ENCODE data around the gene MTERF1.
"Not testable (repeated sequence)": the region's sequence is repeated elsewhere in the genome, so short reads cannot be mapped to it uniquely, and the experiment has no call there.

The MTERF1 gene

DNA sequence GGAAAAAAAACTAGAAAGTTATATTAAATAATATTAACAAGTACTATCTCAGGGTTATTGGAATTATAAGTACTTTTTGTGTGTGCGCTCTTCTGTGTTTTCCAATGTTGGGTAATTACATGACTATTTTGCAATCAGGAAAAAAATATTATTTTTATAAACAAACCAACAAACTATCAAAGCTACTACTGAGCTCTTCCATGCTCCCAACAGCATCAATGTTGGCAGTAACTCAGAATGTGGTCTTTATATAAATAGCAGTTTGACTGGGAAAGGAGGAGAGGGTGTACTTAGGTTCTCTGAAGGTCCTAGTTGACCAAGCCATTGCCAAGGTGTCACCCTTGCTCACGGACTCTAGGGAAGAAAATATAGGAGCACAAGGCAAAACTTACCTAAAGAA, 15.0 kb downstream of the MTERF1 start:
- H3K4me3 ChIP-seq (ENCODE audit: low read length), result no peak overlapping the region
- no peak for DNase-seq (ENCODE audit: low read depth)
- TF ChIP-seq, protein P1, sequence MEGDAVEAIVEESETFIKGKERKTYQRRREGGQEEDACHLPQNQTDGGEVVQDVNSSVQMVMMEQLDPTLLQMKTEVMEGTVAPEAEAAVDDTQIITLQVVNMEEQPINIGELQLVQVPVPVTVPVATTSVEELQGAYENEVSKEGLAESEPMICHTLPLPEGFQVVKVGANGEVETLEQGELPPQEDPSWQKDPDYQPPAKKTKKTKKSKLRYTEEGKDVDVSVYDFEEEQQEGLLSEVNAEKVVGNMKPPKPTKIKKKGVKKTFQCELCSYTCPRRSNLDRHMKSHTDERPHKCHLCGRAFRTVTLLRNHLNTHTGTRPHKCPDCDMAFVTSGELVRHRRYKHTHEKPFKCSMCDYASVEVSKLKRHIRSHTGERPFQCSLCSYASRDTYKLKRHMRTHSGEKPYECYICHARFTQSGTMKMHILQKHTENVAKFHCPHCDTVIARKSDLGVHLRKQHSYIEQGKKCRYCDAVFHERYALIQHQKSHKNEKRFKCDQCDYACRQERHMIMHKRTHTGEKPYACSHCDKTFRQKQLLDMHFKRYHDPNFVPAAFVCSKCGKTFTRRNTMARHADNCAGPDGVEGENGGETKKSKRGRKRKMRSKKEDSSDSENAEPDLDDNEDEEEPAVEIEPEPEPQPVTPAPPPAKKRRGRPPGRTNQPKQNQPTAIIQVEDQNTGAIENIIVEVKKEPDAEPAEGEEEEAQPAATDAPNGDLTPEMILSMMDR (conservative IDR thresholded peaks at IDR 0.05; ENCODE audit: low read depth, low read length), result no peak

DNA sequence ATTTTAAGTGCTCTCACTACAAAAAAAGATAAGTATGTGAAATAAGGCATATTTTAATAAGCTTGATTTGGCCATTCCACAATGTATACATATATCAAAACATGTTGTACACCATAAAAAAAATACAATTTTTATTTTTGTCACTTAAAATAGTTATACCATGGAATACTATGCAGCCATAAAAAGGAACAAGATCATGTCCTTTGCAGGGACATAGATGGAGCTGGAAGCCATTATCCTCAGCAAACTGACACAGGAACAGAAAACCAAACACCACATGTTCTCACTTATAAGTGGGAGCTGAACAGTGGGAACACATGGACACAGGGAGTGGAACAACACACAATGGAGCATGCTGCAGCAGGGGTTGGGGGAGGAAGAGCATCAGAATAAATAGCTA, 15.9 kb downstream of the MTERF1 start:
- not testable (repeated sequence) for H3K4me3 ChIP-seq (ENCODE audit: low read length); DNase-seq (ENCODE audit: low read depth)

DNA sequence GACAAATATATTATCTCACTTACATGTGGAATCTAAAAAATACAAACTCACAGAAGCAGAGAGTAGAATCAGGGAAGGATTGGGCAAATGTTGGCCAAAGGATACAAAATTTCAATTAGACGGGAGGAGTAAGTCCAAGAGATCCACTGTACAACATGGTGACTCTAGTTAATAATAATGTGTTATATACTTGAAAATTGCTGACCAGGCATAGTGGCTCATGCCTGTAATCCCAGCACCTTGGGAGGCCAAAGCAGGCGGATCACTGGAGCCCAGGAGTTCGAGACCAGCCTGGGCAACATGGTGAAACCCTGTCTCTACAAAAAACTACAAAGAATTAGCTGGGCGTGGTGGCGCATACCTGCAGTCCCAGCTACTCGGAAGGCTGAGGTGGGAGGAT, 16.4 kb downstream of the MTERF1 start:
- no peak overlapping the region for H3K4me3 ChIP-seq (ENCODE audit: low read length)
- DNase-seq (ENCODE audit: low read depth), result no peak
- TF ChIP-seq, protein P1 (conservative IDR thresholded peaks at IDR 0.05; ENCODE audit: low read depth, low read length), result no peak

DNA sequence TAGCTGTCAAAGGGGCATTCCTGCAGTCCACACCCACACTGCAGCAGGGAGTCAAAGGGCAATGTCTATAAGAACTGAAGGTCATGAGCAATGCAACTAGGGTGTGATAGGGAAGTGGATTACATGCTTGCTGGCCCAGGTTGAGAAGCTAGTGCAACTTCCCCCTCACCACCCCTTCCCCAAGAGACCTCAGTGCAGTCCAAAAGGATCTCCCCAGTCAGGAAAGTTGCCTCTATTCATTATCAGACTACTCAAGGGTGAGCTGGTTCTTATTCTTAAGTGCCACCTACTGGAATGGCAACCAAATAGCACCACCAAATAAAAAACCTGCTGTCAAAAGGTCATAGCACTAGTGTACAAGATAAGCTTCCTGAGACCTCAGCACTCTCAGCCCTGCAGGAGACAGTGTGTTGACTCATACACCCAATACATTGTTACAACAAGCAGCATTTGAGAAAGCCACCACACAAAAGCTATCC, 28.2 kb downstream of the MTERF1 start:
- no peak overlapping the region for H3K4me3 ChIP-seq (ENCODE audit: low read length)
- DNase-seq (ENCODE audit: low read depth), result peak; percentile 14
- TF ChIP-seq, protein P1 (conservative IDR thresholded peaks at IDR 0.05; ENCODE audit: low read depth, low read length), result peak; percentile 33

DNA sequence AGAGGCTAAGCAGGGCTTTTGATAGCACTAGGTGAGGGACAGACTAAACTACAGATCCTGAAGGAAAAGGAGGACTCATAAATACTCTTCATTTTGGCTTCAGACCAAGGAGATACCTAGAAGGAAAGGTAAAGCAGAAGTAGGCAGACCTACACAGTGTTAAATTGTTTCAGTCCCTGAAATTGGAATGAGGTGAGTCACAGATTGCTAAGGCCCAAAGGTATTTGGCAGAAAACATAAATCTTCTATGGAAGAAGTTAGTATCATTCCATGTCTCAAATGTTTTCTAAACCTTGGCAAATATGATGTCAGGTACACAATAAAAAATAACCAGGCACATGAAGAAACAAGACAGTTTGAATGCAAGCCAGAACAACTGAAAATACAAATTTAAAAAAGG, 30.0 kb downstream of the MTERF1 start:
- TF ChIP-seq, protein P1 (conservative IDR thresholded peaks at IDR 0.05; ENCODE audit: low read depth, low read length), result no peak
- DNase-seq (ENCODE audit: low read depth), result peak; percentile 20

DNA sequence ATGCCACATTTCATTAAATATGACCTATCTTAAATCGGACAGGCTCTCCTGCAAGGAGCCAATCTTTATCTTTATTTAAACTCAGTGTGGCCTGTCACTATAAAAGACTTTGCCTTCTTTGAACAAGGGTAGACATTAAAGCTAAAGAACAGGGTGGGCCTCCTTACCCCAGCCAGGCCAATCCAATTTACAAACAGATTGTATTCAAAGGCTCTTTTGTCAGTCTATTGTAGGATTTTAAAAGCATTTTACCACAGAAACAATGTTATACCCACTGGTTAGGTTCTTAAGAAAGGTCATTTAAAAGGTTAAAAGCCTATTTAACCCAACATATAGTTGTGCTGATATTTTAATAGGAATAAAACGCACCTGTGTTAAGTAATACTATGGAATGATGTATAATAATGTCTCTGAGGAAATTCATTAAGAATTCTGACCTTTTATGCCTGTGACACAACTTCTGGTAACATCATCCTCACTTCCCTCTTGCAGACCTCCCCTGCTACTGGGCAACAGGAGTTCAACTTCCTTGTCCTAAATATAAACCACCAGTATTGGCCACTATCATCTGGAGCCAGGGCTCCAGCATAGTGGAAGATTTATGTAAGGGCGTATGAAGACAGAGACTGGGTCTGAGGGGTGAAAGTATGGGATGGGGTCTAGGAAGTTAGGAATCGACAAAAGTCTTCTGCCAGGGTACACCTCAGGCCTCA, 32.5 kb downstream of the MTERF1 start:
- TF ChIP-seq, protein P1 (conservative IDR thresholded peaks at IDR 0.05; ENCODE audit: low read depth, low read length), result no peak
- DNase-seq (ENCODE audit: low read depth), result no peak
- H3K4me3 ChIP-seq (ENCODE audit: low read length), result no peak overlapping the region

More for the DNA sequence above, 30.0 kb downstream of the MTERF1 start:
- H3K4me3 ChIP-seq (ENCODE audit: low read length), result no peak overlapping the region

DNA sequence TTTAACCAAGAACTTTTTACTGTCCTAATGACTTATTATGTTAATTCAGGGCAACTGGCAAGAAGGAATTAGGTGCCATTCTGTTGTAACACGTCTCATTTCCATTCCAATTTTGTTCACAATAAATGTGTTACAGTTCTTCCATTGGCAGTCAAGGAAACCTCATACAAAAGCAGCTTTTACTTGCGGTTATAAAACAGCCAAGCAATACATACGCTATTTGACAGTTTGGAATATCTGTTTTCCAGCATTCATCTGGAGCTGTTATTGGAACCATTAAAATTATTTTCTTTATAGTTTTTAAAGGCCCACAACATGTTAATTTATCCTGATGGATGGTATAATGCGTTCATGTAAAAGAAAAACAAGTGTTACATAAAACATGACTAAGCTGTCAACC, 33.3 kb downstream of the MTERF1 start:
- DNase-seq (ENCODE audit: low read depth), result no peak
- no peak overlapping the region for H3K4me3 ChIP-seq (ENCODE audit: low read length)
- TF ChIP-seq, protein P1 (conservative IDR thresholded peaks at IDR 0.05; ENCODE audit: low read depth, low read length), result no peak

Data from retinal pigment epithelial cell (primary cell).